Uterus (tissue), 4 donors: Measurements from ENCODE around the gene SMIM27. TPM values are rescaled to one million over a fixed set of nuclear protein-coding genes. Genes with fewer than 3 reads are reported as not detected.

Experiments used
- DNase-seq, 2 donors: peaks; one replicate each; pipeline ENCODE4 v3.0.0-alpha.2; 2019 to 2020
- H3K27ac ChIP-seq, 2 donors: fragments of 200-600 bp; sonication (generic); 1 replicate in 1 of 2; 2 replicates in 1 of 2; pipeline ENCODE4 v1.5.1; 2016 to 2018
- H3K27me3 ChIP-seq, 2 donors: fragments of 200-600 bp; sonication (generic); one replicate each; pipeline ENCODE4 v1.5.1; 2018 to 2019; ENCODE audit warnings: control low read depth in 1 of 2
- H3K36me3 ChIP-seq, 2 donors: fragments of 200-600 bp; sonication (generic); one replicate each; pipeline ENCODE4 v1.5.1; 2019; ENCODE audit warnings: control low read depth in 1 of 2
- H3K4me1 ChIP-seq, 2 donors: fragments of 200-600 bp; sonication (generic); one replicate each; pipeline ENCODE4 v1.5.1; 2018 to 2019; ENCODE audit warnings: control low read depth in 1 of 2
- H3K4me3 ChIP-seq, 2 donors: fragments of 200-600 bp; sonication (generic); 1 replicate in 1 of 2; 2 replicates in 1 of 2; pipeline ENCODE4 v1.5.1; 2018 to 2019; ENCODE audit warnings: mild to moderate bottlenecking in 1 of 2
- H3K9me3 ChIP-seq, 2 donors: fragments of 200-600 bp; sonication (generic); one replicate each; pipeline ENCODE4 v1.5.1; 2019; ENCODE audit warnings: control low read depth in 1 of 2
- POLR2A ChIP-seq, 2 donors: fragments of 450-650 bp; IDR thresholded peaks; one replicate each; pipeline ENCODE4 v1.6.1; 2016; ENCODE audit warnings: antibody characterized with exemption in 2 of 2, mild to moderate bottlenecking in 1 of 2, moderate library complexity in 1 of 2
- intact Hi-C: fragments of 100-400 bp; cut with DNase I; formaldehyde crosslinking; loops from one replicate; pipeline ENCODE4 v1.15.1; 2023; ENCODE audit warnings: low total_unique reads
- total RNA-seq, 4 donors: library from RNA; depleted of rRNA in 3 of 4; stranded (reverse); fragments of >200 nt in 3 of 4; gene quantifications; one replicate each; pipeline versions ENCODE4 v1.1.0 to v1.2.4, GENCODE V29; 2014 to 2023
- TF ChIP-seq, protein P1 (sequence below), 4 experiments: fragments of 200-600 bp in 2 of 4; fragments of 450-650 bp in 2 of 4; sonication (generic) in 2 of 4; IDR thresholded peaks; one replicate each; pipeline ENCODE4 v1.5.1; 2016 to 2019; ENCODE audit warnings: antibody characterized with exemption in 4 of 4, mild to moderate bottlenecking in 2 of 4, moderate library complexity in 1 of 4
- donor health status: DM: yes; HTN: yes; CAD: no.

The SMIM27 gene
- total RNA-seq, 4 donors from 2014 or later: 1.7 to 8.1 TPM; not detected in 2

DNA sequence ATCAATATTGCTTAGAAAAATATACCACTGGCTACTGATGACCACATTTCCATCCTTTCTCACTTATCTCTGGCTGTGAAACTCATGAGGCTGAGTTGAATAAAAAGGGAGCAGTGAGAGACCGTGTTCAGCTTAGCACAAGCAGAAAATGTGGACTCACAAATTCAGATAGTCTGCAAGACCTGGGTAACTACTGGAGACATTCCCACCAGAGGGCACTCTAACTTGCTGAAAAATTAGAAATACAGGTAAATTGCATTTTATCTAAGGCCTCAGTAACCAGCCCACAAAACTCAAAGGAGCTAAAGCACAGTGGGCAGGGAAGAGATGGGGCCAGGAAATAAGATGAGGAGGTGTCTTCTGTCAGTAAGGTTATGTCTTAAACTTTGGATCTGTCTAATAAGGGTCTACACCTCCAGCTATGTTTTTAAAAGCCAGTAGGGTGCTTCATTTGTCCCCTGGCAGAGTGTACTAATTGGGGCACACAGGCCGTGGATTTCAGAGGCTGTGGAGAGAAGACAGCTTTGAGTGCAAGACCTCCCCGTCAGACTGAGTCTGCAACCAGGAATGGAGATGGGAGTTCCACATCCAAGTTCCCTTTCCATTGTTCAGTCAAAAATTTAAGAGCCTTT lies 29.5 kb downstream of the SMIM27 start:
- no peak overlapping the region for H3K27ac ChIP-seq
- intact Hi-C loops: loop anchor here (5.0 kb wide), 1 partner anchor 204 kb away; no protein-coding TSS in a partner anchor

DNA sequence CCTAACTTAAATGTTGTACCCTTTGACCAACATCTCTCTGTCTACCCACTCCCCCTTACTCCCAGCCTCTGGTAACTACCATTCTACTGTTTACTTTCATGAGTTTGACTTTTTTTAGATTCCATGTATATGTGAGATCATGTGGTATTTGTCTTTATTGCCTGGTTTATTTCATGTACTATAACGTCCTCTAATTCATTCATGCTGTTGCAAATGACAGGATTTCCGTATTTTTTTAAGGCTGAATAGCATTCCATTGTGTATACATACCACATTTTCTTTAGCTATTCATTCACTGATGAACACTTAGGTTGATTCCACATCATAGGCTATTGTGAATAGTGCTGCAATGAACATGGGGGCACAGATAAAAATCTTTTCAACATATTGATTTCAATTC lies 32.7 kb downstream of the SMIM27 start:
- no peaks in the 10 kb centered on the region for H3K4me1 ChIP-seq
- intact Hi-C loops: loop anchor here (5.0 kb wide), 1 partner anchor 207 kb away; no protein-coding TSS in a partner anchor
- H3K36me3 ChIP-seq: no peaks in the 10 kb centered on the region
- H3K27me3 ChIP-seq: no peaks in the 10 kb centered on the region
- H3K27ac ChIP-seq: no peak overlapping the region
- DNase-seq: no peak
- H3K9me3 ChIP-seq: no peaks in the 10 kb centered on the region
- H3K4me3 ChIP-seq: no peak overlapping the region
- no peak for TF ChIP-seq POLR2A (IDR thresholded peaks at IDR 0.05)
- TF ChIP-seq, protein P1, sequence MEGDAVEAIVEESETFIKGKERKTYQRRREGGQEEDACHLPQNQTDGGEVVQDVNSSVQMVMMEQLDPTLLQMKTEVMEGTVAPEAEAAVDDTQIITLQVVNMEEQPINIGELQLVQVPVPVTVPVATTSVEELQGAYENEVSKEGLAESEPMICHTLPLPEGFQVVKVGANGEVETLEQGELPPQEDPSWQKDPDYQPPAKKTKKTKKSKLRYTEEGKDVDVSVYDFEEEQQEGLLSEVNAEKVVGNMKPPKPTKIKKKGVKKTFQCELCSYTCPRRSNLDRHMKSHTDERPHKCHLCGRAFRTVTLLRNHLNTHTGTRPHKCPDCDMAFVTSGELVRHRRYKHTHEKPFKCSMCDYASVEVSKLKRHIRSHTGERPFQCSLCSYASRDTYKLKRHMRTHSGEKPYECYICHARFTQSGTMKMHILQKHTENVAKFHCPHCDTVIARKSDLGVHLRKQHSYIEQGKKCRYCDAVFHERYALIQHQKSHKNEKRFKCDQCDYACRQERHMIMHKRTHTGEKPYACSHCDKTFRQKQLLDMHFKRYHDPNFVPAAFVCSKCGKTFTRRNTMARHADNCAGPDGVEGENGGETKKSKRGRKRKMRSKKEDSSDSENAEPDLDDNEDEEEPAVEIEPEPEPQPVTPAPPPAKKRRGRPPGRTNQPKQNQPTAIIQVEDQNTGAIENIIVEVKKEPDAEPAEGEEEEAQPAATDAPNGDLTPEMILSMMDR (IDR thresholded peaks at IDR 0.05): no peak

More for the DNA sequence above, 29.5 kb downstream of the SMIM27 start:
- Histone ChIP-seq H3K4me1 (no peaks in the 10 kb centered on the region), H3K4me3 (no peak overlapping the region), H3K27me3 (no peaks in the 10 kb centered on the region), H3K36me3 (no peaks in the 10 kb centered on the region), H3K9me3 (no peaks in the 10 kb centered on the region)
- TF ChIP-seq, protein P1 (IDR thresholded peaks at IDR 0.05): peak; percentile 11 to 29 (median 26)
- no peak for TF ChIP-seq POLR2A (IDR thresholded peaks at IDR 0.05)
- peak in 1 of 2 donors; percentile 19 for DNase-seq

DNA sequence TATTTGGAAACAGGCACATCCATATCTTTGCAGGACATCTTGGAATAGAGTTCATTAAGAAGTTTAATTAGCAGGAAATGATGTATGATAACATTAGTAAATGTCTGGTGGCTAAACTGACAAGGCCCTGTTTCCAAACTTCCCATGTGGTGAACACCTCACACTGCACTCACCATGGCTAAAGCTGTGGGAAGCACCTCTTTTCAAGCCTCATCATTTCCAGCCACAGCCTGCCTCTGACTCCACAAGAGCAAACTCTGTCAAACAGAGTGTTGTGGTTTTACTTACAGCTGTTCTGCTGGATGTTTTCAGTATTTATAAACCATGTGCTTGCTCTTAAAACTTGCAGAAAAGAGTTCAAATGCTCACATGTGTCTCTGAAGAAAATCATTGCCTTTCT lies 35.8 kb downstream of the SMIM27 start:
- Histone ChIP-seq H3K27ac (no peak overlapping the region), H3K4me1 (no peaks in the 10 kb centered on the region), H3K9me3 (no peaks in the 10 kb centered on the region), H3K27me3 (no peaks in the 10 kb centered on the region), H3K36me3 (no peaks in the 10 kb centered on the region), H3K4me3 (no peak overlapping the region)
- no peak for DNase-seq
- intact Hi-C loops: no loop called here
- no peak for TF ChIP-seq POLR2A (IDR thresholded peaks at IDR 0.05)
- TF ChIP-seq, protein P1 (IDR thresholded peaks at IDR 0.05): no peak

DNA sequence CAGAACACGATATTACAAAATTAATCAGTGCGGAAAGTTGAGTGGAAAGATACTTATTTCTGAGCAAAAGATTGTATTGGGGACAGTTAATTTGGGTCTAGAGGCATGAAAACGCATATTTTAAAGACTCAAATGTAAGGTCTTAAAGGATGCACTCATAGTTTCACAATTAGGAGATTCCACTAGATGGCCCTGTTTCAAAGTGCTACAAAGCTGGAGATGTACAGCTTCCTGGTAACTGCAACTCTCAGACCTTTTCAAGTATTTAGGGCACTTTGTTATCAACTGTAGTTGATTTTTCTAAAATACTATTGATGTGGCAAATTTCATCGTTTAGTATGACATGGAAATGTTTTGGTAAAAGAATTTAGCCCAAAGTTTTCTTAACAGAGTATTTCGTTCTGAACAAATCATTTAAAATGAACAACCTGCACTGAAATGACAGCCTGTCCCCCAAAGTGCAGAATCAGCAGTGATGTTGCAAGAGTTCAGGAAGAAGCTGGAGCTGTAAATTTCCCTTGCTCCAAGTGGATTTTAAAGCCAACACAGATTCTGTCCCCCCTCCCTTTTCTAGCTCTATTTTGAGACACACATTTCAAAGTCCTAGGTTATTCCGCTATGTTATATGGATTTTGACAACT lies 37.1 kb downstream of the SMIM27 start:
- H3K36me3 ChIP-seq: no peaks in the 10 kb centered on the region
- no peaks in the 10 kb centered on the region for H3K27me3 ChIP-seq
- DNase-seq: no peak
- intact Hi-C loops: no loop called here
- TF ChIP-seq POLR2A (IDR thresholded peaks at IDR 0.05): no peak
- TF ChIP-seq, protein P1 (IDR thresholded peaks at IDR 0.05): peak in 3 of 4 experiments; percentile 9 to 34 (median 22)
- H3K4me1 ChIP-seq: no peaks in the 10 kb centered on the region
- H3K27ac ChIP-seq: no peak overlapping the region
- H3K4me3 ChIP-seq: no peak overlapping the region
- H3K9me3 ChIP-seq: no peaks in the 10 kb centered on the region

DNA sequence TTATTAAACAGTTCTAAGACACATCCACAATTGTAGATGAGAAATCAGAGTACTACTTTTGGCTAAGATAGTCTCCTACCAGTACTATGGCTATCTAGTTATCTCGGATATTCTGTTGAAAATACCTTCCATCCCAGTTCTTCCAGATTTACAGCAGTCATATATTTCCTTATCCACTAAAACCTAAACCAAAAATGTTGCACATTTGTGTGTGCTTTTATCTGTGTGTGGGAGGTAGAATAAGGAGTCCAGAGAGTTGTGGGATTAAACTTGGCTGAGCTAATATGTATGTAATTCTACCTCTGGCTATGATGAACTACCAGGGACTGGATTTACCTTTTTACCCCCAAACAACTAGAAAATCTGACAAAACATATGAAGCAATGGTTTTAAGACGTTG lies 38.3 kb downstream of the SMIM27 start:
- Histone ChIP-seq H3K4me3 (no peak overlapping the region), H3K27ac (no peak overlapping the region), H3K4me1 (no peaks in the 10 kb centered on the region), H3K27me3 (no peaks in the 10 kb centered on the region), H3K9me3 (no peaks in the 10 kb centered on the region), H3K36me3 (no peaks in the 10 kb centered on the region)
- TF ChIP-seq POLR2A (IDR thresholded peaks at IDR 0.05): no peak
- TF ChIP-seq, protein P1 (IDR thresholded peaks at IDR 0.05): no peak
- DNase-seq: no peak
- intact Hi-C loops: no loop called here
